Thoracic aorta (tissue), 2 donors: ENCODE measurements around the gene JUN. TPM values are rescaled to one million over a fixed set of nuclear protein-coding genes. Genes with fewer than 3 reads are reported as not detected.

ENCODE experiments used
- ATAC-seq: fragments of 150-250 bp; one replicate; pipeline ENCODE4 v1.8.0; 2017; ENCODE audit warnings: low read depth; ENCODE audit not compliant: insufficient number of reproducible peaks, low FRiP score
- DNase-seq: peaks from one replicate; pipeline ENCODE4 v3.0.0-alpha.2; 2020; ENCODE audit warnings: low spot score
- H3K27ac ChIP-seq, 2 donors: fragments of 200-600 bp; sonication (generic); 1 replicate in 1 of 2; 2 replicates in 1 of 2; pipeline ENCODE4 v1.5.1; 2016; ENCODE audit warnings: mild to moderate bottlenecking in 2 of 2, moderate library complexity in 2 of 2
- H3K27me3 ChIP-seq: fragments of 200-600 bp; sonication (generic); replicated peaks from 2 replicates; pipeline ENCODE4 v1.6.0; 2016; ENCODE audit warnings: mild to moderate bottlenecking; ENCODE audit not compliant: insufficient read depth
- H3K36me3 ChIP-seq: fragments of 200-600 bp; sonication (generic); one replicate; pipeline ENCODE4 v1.5.1; 2016
- H3K4me1 ChIP-seq, 2 donors: fragments of 200-600 bp; sonication (generic); 1 replicate in 1 of 2; 2 replicates in 1 of 2; pipeline versions ENCODE4 v1.5.1 to v1.6.0; 2016; ENCODE audit warnings: low read depth in 2 of 2, mild to moderate bottlenecking in 1 of 2; ENCODE audit not compliant: control insufficient read depth in 1 of 2
- H3K4me3 ChIP-seq: fragments of 200-600 bp; sonication (generic); 2 replicates; pipeline ENCODE4 v1.5.1; 2016; ENCODE audit warnings: mild to moderate bottlenecking
- H3K9me3 ChIP-seq: fragments of 200-600 bp; sonication (generic); 2 replicates; pipeline ENCODE4 v1.5.1; 2016
- CTCF ChIP-seq: fragments of 200-600 bp; sonication (generic); IDR thresholded peaks from one replicate; pipeline ENCODE4 v1.5.1; 2019; ENCODE audit warnings: antibody characterized with exemption
- total RNA-seq, 2 donors: library from RNA; depleted of rRNA; stranded (reverse); fragments of >200 nt; gene quantifications; one replicate each; pipeline versions ENCODE4 v1.1.0 to v1.2.3, GENCODE V29; 2016

JUN gene
- total RNA-seq, 2 donors from 2014 or later = 132 to 396 TPM

- no peak for ATAC-seq
- Histone ChIP-seq H3K27me3 (no peaks in the 10 kb centered on the region), H3K36me3 (no peaks in the 10 kb centered on the region), H3K4me1 (peaks cover 0 to 11% of the 10 kb centered on the region in 2 donors), H3K4me3 (no peak overlapping the region), H3K27ac (peak overlapping the region; percentile 26 to 39), H3K9me3 (no peaks in the 10 kb centered on the region)
- no peak for TF ChIP-seq CTCF
- no peak for DNase-seq
Observed at GRCh38 chr1:58809325-58810010, 25.6 kb upstream of the JUN start.

- H3K27me3 ChIP-seq = no peaks in the 10 kb centered on the region
- peaks cover 0 to 9% of the 10 kb centered on the region in 2 donors for H3K4me1 ChIP-seq
- H3K9me3 ChIP-seq = no peaks in the 10 kb centered on the region
- H3K4me3 ChIP-seq = no peak overlapping the region
- no peak for TF ChIP-seq CTCF
- H3K36me3 ChIP-seq = no peaks in the 10 kb centered on the region
- ATAC-seq (no peak), DNase-seq (no peak)
- no peak overlapping the region for H3K27ac ChIP-seq
Observed at GRCh38 chr1:58808077-58808476, 24.2 kb upstream of the JUN start.

GRCh38 chr1:58805716-58806571, 22.1 kb upstream of the JUN start:
- Histone ChIP-seq H3K4me1 (peaks cover 0 to 9% of the 10 kb centered on the region in 2 donors), H3K27me3 (no peaks in the 10 kb centered on the region), H3K9me3 (no peaks in the 10 kb centered on the region), H3K36me3 (no peaks in the 10 kb centered on the region), H3K4me3 (no peak overlapping the region), H3K27ac (no peak overlapping the region)
- no peak for ATAC-seq
- no peak for TF ChIP-seq CTCF
- no peak for DNase-seq

- no peak for TF ChIP-seq CTCF
- Histone ChIP-seq H3K27me3 (no peaks in the 10 kb centered on the region), H3K4me1 (peaks cover 0 to 9% of the 10 kb centered on the region in 2 donors), H3K36me3 (no peaks in the 10 kb centered on the region), H3K9me3 (no peaks in the 10 kb centered on the region), H3K27ac (no peak overlapping the region), H3K4me3 (no peak overlapping the region)
- ATAC-seq = no peak
- no peak for DNase-seq
Observed at GRCh38 chr1:58804853-58805565, 21.2 kb upstream of the JUN start.

- Histone ChIP-seq H3K4me1 (no peaks in the 10 kb centered on the region), H3K27ac (no peak overlapping the region), H3K36me3 (no peaks in the 10 kb centered on the region), H3K27me3 (no peaks in the 10 kb centered on the region), H3K9me3 (no peaks in the 10 kb centered on the region), H3K4me3 (no peak overlapping the region)
- DNase-seq = no peak
- TF ChIP-seq CTCF = no peak
- ATAC-seq = no peak
Observed at GRCh38 chr1:58803858-58804257, 20.0 kb upstream of the JUN start.
